ENCODE results near the gene NELFE. TPM values are rescaled to one million over a fixed set of nuclear protein-coding genes. Genes with fewer than 3 reads are reported as not detected.

NELFE gene
- total RNA-seq, 1 experiment from 2014 or later = 50.8 TPM

DNA sequence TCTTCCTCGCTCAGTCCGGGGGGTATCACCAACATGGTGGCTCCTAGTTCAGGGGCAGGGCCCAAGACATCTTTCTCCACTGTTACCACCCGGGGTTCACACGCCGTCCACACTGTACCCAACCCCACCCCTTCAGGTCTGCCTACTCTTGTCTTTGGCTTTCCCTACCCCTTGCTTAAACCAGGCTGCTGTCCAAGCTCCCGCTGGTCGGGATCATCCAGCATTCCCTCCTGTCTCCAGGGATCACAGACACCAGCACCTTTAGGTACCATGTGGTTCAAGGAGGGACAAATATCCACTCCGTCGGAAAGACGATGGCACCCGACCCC, 395 bp downstream of the NELFE start:
- H4K20me1 ChIP-seq (ENCODE audit: insufficient read depth) = no peaks in the 10 kb centered on the region
- no peak for DNase-seq
- H3K9me2 ChIP-seq (ENCODE audit: insufficient read depth) = no peaks in the 10 kb centered on the region
- H2AFZ ChIP-seq = peak overlapping the region; percentile 96
- H3K4me3 ChIP-seq = peak overlapping the region; percentile 95
- no peaks in the 10 kb centered on the region for H3K9me3 ChIP-seq (ENCODE audit: insufficient read depth, low read depth)
- peaks cover 12% of the 10 kb centered on the region for H3K4me1 ChIP-seq (replicated peaks; ENCODE audit: insufficient read depth)
- H3K36me3 ChIP-seq (ENCODE audit: low read depth) = peaks cover 29% of the 10 kb centered on the region
- 0 out of 2 replicates have a peak overlapping the region, but pooled peaks have one; percentile 40 for H3K27ac ChIP-seq
- ChIA-PET CTCF (interaction anchor here (0.6 kb wide), 1 partner anchor 96 kb away, joined by 4 read pairs; the partner anchor contains the start of gene NEU1), POLR2A (ENCODE audit: unreplicated experiment) (interaction anchor here (0.6 to 1.1 kb wide), 2 partner anchors 21 to 496 kb away, joined by 4 to 9 read pairs; no protein-coding TSS in a partner anchor)
- H3K27me3 ChIP-seq (ENCODE audit: insufficient read depth, low read depth) = no peaks in the 10 kb centered on the region
- intact Hi-C loops (cut with micrococcal nuclease; ENCODE audit: unreplicated experiment) = loop anchor here (2.0 to 10.0 kb wide), 2 partner anchors 184 to 412 kb away; partner anchors contain the start of genes ATP6V1G2, NFKBIL1 and VWA7
- TF ChIP-seq, protein P1, sequence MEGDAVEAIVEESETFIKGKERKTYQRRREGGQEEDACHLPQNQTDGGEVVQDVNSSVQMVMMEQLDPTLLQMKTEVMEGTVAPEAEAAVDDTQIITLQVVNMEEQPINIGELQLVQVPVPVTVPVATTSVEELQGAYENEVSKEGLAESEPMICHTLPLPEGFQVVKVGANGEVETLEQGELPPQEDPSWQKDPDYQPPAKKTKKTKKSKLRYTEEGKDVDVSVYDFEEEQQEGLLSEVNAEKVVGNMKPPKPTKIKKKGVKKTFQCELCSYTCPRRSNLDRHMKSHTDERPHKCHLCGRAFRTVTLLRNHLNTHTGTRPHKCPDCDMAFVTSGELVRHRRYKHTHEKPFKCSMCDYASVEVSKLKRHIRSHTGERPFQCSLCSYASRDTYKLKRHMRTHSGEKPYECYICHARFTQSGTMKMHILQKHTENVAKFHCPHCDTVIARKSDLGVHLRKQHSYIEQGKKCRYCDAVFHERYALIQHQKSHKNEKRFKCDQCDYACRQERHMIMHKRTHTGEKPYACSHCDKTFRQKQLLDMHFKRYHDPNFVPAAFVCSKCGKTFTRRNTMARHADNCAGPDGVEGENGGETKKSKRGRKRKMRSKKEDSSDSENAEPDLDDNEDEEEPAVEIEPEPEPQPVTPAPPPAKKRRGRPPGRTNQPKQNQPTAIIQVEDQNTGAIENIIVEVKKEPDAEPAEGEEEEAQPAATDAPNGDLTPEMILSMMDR (conservative IDR thresholded peaks at IDR 0.05) = no peak
- TF ChIP-seq EZH2 (IDR thresholded peaks at IDR 0.05; ENCODE audit: low read depth) = no peak
- TSS peak; percentile 70 for BruUV-seq (replicated peaks)
- H3F3A ChIP-seq (ENCODE audit: insufficient read depth, low read depth) = peaks cover 27% of the 10 kb centered on the region
- peak overlapping the region; percentile 92 for H3K4me2 ChIP-seq
- peaks cover 34% of the 10 kb centered on the region for H3K79me2 ChIP-seq (ENCODE audit: low read depth)

DNA sequence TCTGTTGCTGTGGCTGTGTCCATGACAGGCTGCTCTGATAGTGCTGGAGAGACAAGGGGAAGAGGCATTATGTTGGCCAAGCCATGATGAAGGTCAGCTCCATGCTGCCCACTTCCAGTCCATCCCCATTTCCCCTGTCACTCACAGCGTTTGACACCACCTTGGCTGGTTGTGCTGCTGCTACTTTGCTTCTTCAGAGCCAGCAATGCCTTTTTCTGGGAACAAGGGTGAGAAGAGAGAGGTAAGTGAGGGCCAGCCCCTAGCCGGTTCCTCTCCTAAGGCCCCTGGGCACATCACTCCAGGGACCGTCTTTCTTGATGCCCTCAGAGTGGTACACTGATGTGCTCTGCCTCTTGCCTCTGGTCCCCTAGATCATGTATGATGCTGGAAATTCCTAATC, 2.0 kb downstream of the NELFE start:
- intact Hi-C loops (cut with micrococcal nuclease; ENCODE audit: unreplicated experiment) = loop anchor here (10.0 kb wide), 1 partner anchor 182 kb away; the partner anchor contains the start of gene VWA7
- no peak overlapping the region for H3K4me3 ChIP-seq
- H3K27me3 ChIP-seq (ENCODE audit: insufficient read depth, low read depth) = no peaks in the 10 kb centered on the region
- H3K4me2 ChIP-seq = no peak overlapping the region
- H3K36me3 ChIP-seq (ENCODE audit: low read depth) = peaks cover 29% of the 10 kb centered on the region
- no peak overlapping the region for H2AFZ ChIP-seq
- peaks cover 34% of the 10 kb centered on the region for H3K79me2 ChIP-seq (ENCODE audit: low read depth)
- no peaks in the 10 kb centered on the region for H3K9me3 ChIP-seq (ENCODE audit: insufficient read depth, low read depth)
- no peak for DNase-seq
- no TSS peak for BruUV-seq (replicated peaks)
- peaks cover 12% of the 10 kb centered on the region for H3K4me1 ChIP-seq (replicated peaks; ENCODE audit: insufficient read depth)
- ChIA-PET POLR2A (ENCODE audit: unreplicated experiment) (interaction anchor here (0.7 kb wide), 1 partner anchor 322 kb away, joined by 6 read pairs; no protein-coding TSS in a partner anchor), CTCF (interaction anchor here (0.6 kb wide), 1 partner anchor 46 kb away, joined by 5 read pairs; no protein-coding TSS in a partner anchor)
- H3K27ac ChIP-seq = no peak overlapping the region
- peaks cover 37% of the 10 kb centered on the region for H3F3A ChIP-seq (ENCODE audit: insufficient read depth, low read depth)
- no peaks in the 10 kb centered on the region for H3K9me2 ChIP-seq (ENCODE audit: insufficient read depth)
- H4K20me1 ChIP-seq (ENCODE audit: insufficient read depth) = no peaks in the 10 kb centered on the region
- no peak for TF ChIP-seq EZH2 (IDR thresholded peaks at IDR 0.05; ENCODE audit: low read depth)
- TF ChIP-seq, protein P1 (conservative IDR thresholded peaks at IDR 0.05) = no peak

DNA sequence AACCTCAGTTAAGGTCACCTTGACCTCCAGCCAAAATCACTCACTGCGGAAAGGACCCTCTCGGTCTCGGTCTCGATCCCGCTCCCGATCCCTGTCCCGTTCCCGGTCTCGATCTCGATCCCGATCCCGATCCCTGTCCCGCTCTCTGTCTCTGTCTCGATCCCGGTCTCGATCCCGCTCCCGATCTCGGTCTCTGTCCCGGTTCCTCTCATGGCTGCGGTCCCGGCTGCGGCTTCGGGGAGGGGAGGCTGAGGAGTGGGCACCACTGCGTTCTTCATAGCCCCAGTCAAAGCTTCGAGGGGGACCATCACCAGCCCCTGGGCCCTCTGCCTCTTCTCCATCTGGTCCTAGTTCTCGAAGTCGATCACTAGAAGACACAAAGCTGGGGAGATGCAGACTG, 4.3 kb downstream of the NELFE start:
- Histone ChIP-seq H3K36me3 (ENCODE audit: low read depth) (peaks cover 23% of the 10 kb centered on the region; the same call in 1 of the 2 replicates), H3K4me1 (replicated peaks; ENCODE audit: insufficient read depth) (peaks cover 13% of the 10 kb centered on the region), H3K27ac (no peak overlapping the region), H3K79me2 (ENCODE audit: low read depth) (peaks cover 26% of the 10 kb centered on the region), H3K4me3 (no peak overlapping the region), H2AFZ (no peak overlapping the region), H3K4me2 (no peak overlapping the region), H3K27me3 (ENCODE audit: insufficient read depth, low read depth) (no peaks in the 10 kb centered on the region), H3F3A (ENCODE audit: insufficient read depth, low read depth) (peaks cover 37% of the 10 kb centered on the region), H3K9me2 (ENCODE audit: insufficient read depth) (no peaks in the 10 kb centered on the region), H4K20me1 (ENCODE audit: insufficient read depth) (no peaks in the 10 kb centered on the region), H3K9me3 (ENCODE audit: insufficient read depth, low read depth) (no peaks in the 10 kb centered on the region)
- no peak for DNase-seq
- no peak for TF ChIP-seq EZH2 (IDR thresholded peaks at IDR 0.05; ENCODE audit: low read depth)
- TF ChIP-seq, protein P1 (conservative IDR thresholded peaks at IDR 0.05) = no peak
- ChIA-PET POLR2A (ENCODE audit: unreplicated experiment) (no interaction called here), CTCF (no interaction called here)
- intact Hi-C loops (cut with micrococcal nuclease; ENCODE audit: unreplicated experiment) = loop anchor here (5.0 to 10.0 kb wide), 2 partner anchors 122 to 180 kb away; partner anchors contain the start of gene VWA7
- BruUV-seq (replicated peaks) = no TSS peak

Data from PC-9 (cell line).